ENCODE measurements around the gene TP53INP2. TPM values are rescaled to one million over a fixed set of nuclear protein-coding genes. Genes with fewer than 3 reads are reported as not detected.

The TP53INP2 gene
- polyA plus RNA-seq, 3 donors = 0.46 to 20.6 (median 0.66) TPM

DNA sequence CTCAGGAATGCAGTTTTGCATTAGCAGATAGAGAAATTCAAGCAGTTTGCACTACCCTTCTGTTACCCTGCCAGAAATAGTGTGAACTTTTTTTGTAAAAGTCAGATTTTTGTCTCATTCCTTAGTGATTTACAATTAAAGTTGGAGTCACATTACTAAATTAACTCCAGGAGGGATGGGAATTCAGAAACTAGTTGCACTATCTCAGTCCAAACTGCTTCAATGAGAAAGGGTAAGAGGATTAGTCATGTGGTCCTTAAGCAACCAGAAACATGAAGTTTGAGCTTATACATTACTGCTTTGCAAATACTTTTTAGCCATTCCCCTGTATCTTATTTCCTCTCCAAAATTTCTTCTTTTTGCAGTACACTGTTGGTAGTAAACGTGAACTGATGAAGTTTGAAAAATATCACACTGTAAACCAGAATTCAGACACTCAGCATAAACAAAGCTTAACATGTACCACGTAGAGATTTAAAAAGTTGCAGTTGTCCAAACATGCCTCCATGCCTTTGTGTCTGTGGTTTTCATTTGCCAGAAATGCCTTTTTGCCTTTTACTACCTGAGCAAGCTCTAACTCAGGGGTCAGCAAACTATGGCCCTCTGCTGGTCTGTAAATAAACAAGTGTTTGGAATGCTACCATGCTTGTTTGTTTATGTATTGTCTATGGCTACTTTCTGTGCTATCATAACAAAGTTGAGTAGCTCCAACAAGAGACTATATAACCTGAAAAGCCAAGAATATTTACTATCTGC, 49.7 kb downstream of the TP53INP2 start:
- DNase-seq = no peak
- Histone ChIP-seq H3K4me3 (replicated peaks in 1 of 3; ENCODE audit: low read depth in 2 of 3, low read length in 3 of 3) (no peak overlapping the region), H3K36me3 (replicated peaks in 1 of 2; ENCODE audit: control insufficient read depth in 1 of 2, insufficient read depth in 2 of 2, low read length in 2 of 2) (peaks cover 88 to 97% of the 10 kb centered on the region in 2 donors), H4K20me1 (ENCODE audit: insufficient read depth, low read length) (peaks cover 3% of the 10 kb centered on the region), H3K9ac (ENCODE audit: insufficient read depth, low read length, poor library complexity, severe bottlenecking) (no peak overlapping the region), H3K27me3 (ENCODE audit: control insufficient read depth in 2 of 2, insufficient read depth in 2 of 2, low read length in 2 of 2) (no peaks in the 10 kb centered on the region), H3K79me2 (ENCODE audit: insufficient read depth, low read length) (no peaks in the 10 kb centered on the region), H3K9me3 (replicated peaks in 1 of 2; ENCODE audit: control insufficient read depth in 1 of 2, insufficient read depth in 1 of 2, low read length in 2 of 2) (no peaks in the 10 kb centered on the region), H3K4me2 (replicated peaks; ENCODE audit: extremely low read depth, low read length, poor library complexity, severe bottlenecking) (no peak overlapping the region), H2AFZ (ENCODE audit: insufficient read depth, low read depth, low read length, poor library complexity, severe bottlenecking) (no peak overlapping the region), H3K4me1 (ENCODE audit: control insufficient read depth in 1 of 2, insufficient read depth in 2 of 2, low read length in 2 of 2) (no peaks in the 10 kb centered on the region), H3K27ac (ENCODE audit: low read depth in 1 of 2, low read length in 2 of 2) (peak overlapping the region in 1 of 2 donors; percentile 21)
- TF ChIP-seq, protein P1, sequence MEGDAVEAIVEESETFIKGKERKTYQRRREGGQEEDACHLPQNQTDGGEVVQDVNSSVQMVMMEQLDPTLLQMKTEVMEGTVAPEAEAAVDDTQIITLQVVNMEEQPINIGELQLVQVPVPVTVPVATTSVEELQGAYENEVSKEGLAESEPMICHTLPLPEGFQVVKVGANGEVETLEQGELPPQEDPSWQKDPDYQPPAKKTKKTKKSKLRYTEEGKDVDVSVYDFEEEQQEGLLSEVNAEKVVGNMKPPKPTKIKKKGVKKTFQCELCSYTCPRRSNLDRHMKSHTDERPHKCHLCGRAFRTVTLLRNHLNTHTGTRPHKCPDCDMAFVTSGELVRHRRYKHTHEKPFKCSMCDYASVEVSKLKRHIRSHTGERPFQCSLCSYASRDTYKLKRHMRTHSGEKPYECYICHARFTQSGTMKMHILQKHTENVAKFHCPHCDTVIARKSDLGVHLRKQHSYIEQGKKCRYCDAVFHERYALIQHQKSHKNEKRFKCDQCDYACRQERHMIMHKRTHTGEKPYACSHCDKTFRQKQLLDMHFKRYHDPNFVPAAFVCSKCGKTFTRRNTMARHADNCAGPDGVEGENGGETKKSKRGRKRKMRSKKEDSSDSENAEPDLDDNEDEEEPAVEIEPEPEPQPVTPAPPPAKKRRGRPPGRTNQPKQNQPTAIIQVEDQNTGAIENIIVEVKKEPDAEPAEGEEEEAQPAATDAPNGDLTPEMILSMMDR (IDR thresholded peaks at IDR 0.05) = no peak
- peaks cover 0 to 2% (median 0%) of the 10 kb centered on the region in 3 donors for H3K27me3 Mint-ChIP-seq (ENCODE audit: low read depth in 3 of 3)
- H3K4me3 Mint-ChIP-seq = no peak overlapping the region
- H3K36me3 Mint-ChIP-seq = peaks cover 79 to 92% of the 10 kb centered on the region in 2 donors
- no CpG with 5 or more reads among the region's 2 CpGs for WGBS (ENCODE audit: insufficient coverage)
- no peak overlapping the region for H3K27ac Mint-ChIP-seq
- no peaks in the 10 kb centered on the region for H3K4me1 Mint-ChIP-seq
- no peaks in the 10 kb centered on the region for H3K9me3 Mint-ChIP-seq
- intact Hi-C loops (cut with micrococcal nuclease) = no loop called here

DNA sequence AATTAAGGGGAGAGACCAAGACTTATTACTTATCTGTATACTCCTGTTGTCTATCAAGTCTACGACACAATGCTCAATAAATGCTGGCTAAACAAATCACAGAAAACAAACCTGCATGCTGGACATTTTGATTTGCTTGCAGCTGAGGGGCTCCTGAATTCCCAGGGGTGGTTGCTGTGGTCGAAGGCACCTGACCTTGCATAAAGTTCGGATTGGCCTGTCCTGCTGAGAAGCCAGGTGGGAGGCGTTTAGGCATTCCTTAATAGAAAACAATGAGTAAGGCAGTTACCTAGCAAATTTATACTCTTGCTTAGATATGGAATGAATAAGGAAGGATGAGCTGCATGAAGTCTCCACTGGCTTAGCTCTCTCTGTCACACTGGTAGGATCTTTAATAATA, 50.5 kb downstream of the TP53INP2 start:
- Histone ChIP-seq H3K79me2 (ENCODE audit: insufficient read depth, low read length) (no peaks in the 10 kb centered on the region), H3K4me1 (ENCODE audit: control insufficient read depth in 1 of 2, insufficient read depth in 2 of 2, low read length in 2 of 2) (no peaks in the 10 kb centered on the region), H3K27ac (ENCODE audit: low read depth in 1 of 2, low read length in 2 of 2) (no peak overlapping the region), H3K27me3 (ENCODE audit: control insufficient read depth in 2 of 2, insufficient read depth in 2 of 2, low read length in 2 of 2) (no peaks in the 10 kb centered on the region), H4K20me1 (ENCODE audit: insufficient read depth, low read length) (peaks cover 3% of the 10 kb centered on the region), H2AFZ (ENCODE audit: insufficient read depth, low read depth, low read length, poor library complexity, severe bottlenecking) (no peak overlapping the region), H3K9me3 (replicated peaks in 1 of 2; ENCODE audit: control insufficient read depth in 1 of 2, insufficient read depth in 1 of 2, low read length in 2 of 2) (no peaks in the 10 kb centered on the region), H3K36me3 (replicated peaks in 1 of 2; ENCODE audit: control insufficient read depth in 1 of 2, insufficient read depth in 2 of 2, low read length in 2 of 2) (peaks cover 88 to 97% of the 10 kb centered on the region in 2 donors), H3K9ac (ENCODE audit: insufficient read depth, low read length, poor library complexity, severe bottlenecking) (no peak overlapping the region), H3K4me3 (replicated peaks in 1 of 3; ENCODE audit: low read depth in 2 of 3, low read length in 3 of 3) (no peak overlapping the region), H3K4me2 (replicated peaks; ENCODE audit: extremely low read depth, low read length, poor library complexity, severe bottlenecking) (no peak overlapping the region)
- no peak for DNase-seq
- intact Hi-C loops (cut with micrococcal nuclease) = no loop called here
- H3K4me1 Mint-ChIP-seq = no peaks in the 10 kb centered on the region
- WGBS (ENCODE audit: insufficient coverage) = 100% methylated on average over 1 of the region's 4 CpGs
- H3K27ac Mint-ChIP-seq = no peak overlapping the region
- no peak overlapping the region for H3K4me3 Mint-ChIP-seq
- TF ChIP-seq, protein P1 (IDR thresholded peaks at IDR 0.05) = no peak
- peaks cover 0 to 2% (median 0%) of the 10 kb centered on the region in 3 donors for H3K27me3 Mint-ChIP-seq (ENCODE audit: low read depth in 3 of 3)
- no peaks in the 10 kb centered on the region for H3K9me3 Mint-ChIP-seq
- H3K36me3 Mint-ChIP-seq = peaks cover 75 to 91% of the 10 kb centered on the region in 2 donors

Measured in CD14-positive monocyte (primary cell).